HG02852 (cell line): Measurements from ENCODE around the gene POLE.
"Not testable (repeated sequence)": the region's sequence is repeated elsewhere in the genome, so short reads cannot be mapped to it uniquely, and the experiment has no call there.

Experiments
- ATAC-seq: cut with Tn5 transposase; IDR thresholded peaks from one replicate; pipeline ENCODE4 v1.9.1; 2021; ENCODE audit warnings: mild to moderate bottlenecking, moderate library complexity; ENCODE audit not compliant: unreplicated experiment

The POLE gene

DNA sequence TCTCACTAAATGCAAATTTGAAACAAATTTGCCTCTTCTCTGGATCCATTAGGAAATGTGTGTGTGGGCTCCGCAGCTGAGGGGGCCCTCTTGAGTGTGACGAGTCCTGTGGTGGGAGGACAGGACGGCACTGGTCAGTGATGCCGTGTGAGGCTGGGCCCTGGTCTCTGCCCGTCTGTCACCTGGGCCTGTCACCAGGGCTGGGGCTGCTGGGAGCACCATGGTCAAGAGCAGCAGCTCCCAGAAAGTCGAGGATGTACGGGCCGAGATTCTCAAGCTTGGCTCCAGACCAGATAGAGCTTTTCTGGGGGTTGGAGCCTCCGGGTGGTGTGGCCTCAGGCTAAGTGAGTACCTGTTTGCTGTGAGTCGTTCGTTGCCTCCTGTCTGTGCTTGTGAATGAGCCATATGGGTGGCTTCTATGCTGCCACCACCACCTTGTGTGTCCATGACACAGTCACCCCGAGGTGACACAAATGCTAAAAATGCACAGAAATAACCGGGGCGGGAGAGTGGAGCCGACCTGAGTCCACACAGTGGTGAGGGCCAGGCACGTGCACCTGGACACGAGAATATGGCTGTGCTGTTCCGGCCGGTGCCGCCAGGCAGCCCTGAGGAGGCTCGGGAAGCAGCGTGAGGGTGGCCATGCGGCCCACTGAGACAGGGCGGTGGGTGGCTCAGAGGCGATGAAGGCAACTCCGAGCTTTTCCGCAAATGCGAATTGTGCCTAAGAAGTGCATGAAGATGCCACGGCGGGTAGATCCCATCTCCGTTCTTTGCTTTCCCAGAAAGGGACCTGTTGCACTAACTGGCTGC, 32.2 kb upstream of the POLE start:
- no peak for ATAC-seq

GRCh38 chr12:132718644-132719043, 31.5 kb upstream of the POLE start:
- ATAC-seq, result no peak

DNA sequence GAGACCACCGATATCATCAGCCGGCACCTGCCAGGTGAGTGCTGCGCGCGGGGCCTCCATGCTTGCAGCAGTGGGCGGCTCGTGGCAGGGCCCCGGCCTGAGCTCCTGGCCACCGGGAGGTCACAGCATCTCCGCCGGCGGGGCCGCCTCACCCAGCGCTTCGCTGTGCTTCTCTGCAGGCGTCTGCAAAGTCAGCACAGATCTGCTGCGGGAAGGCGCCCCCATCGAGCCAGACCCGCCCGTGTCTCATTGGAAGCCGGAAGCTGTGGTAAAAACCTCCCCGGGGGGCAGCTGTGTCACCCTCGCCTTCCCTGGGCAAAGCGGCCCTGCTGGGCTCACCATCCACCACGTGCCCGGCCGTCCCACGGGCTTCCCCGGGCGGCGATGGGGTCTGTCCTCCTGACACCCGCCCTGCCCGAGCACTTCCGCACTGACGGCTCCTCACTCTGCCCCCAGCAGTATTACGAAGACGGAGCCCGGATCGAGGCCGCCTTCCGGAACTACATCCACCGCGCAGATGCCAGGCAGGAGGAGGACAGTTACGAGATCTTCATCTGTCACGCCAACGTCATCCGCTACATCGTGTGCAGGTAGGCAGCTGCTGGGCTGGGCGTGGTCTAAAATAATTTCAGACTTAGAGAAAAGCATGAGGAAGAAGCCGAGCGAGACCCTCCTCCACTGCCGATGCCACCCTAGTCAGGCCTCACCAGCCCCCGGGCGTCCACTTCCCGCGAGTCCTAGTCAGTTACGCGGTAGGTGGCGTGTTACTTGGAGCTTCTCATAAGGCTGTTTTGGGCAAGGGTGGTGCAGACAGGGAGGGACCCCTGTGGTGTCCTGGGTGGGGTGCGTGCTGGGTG, 30.6 kb upstream of the POLE start:
- ATAC-seq, result no peak

DNA sequence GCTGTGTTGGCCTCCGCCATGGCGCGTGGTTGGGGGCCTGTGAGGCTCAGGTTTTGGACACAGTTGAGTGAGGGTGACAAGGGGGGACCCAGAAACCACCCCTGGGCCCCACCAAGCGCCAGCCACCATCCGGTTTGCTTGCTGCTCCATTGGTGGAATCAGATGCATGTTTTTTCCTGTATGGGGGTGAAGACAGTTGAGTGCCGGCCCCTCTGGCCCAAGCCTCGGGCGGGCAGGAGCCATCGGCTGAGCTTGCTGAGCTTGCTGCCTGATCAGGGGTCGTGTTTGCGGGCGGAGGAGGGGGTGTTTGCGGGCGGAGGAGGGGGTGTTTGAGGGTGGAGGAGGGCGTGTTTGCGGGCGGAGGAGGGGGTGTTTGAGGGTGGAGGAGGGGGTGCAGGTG, 29.9 kb upstream of the POLE start:
- no peak for ATAC-seq

DNA sequence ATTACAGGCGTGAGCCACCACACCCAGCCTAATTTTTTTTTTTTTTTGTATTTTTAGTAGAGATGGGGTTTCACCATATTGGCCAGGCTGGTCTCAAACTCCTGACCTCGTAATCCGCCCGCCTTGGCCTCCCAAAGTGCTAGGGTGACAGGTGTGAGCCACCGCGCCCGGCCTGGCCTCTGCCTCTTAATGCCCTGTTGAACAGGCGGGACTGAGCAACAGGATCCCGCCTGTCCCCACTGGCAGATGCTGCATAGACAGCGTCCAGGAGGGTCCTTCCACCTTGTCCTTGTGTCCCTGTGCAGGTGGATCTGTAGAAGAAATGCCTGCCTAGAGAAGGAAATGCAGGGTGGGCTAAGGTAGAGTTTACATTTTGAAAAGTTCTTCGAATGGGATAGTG, 29.2 kb upstream of the POLE start:
- ATAC-seq, result no peak

- ATAC-seq, result no peak
These were observed 28.7 kb upstream of the POLE start for GRCh38 chr12:132715874-132716273.

GRCh38 chr12:132713123-132713522, 26.0 kb upstream of the POLE start:
- ATAC-seq, result no peak

GRCh38 chr12:132711080-132711843, 24.1 kb upstream of the POLE start:
- peak; percentile 18 for ATAC-seq

- ATAC-seq, result peak; percentile 80
These were observed 23.4 kb upstream of the POLE start, which contains the start of gene PGAM5 for GRCh38 chr12:132710405-132711079. Gene PGAM5, plus strand, starts transcription at chr12:132710842. Its CDS starts 35 bp downstream, at chr12:132710877.

- ATAC-seq, result peak; percentile 35
These were observed 22.9 kb upstream of the POLE start for GRCh38 chr12:132710043-132710404.

DNA sequence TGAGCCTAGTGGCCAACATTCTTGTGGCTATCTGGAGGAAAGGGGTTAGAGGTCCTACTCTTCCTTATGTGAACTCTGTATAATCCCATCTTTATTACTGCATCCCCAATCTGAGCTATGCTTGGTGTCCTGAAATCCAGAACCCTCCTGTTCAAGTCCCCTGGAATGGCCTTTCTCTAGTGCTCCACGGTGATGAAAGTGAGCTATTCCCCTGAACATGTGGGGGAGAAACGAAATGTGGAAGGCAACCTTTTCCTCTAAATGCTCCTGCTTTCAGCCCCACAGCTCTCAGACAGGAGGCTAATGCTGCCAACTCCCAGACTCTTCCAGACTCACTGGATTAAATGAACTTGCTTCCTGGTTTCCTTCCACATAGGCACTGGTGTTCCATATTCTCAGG, 21.0 kb upstream of the POLE start:
- no peak for ATAC-seq

DNA sequence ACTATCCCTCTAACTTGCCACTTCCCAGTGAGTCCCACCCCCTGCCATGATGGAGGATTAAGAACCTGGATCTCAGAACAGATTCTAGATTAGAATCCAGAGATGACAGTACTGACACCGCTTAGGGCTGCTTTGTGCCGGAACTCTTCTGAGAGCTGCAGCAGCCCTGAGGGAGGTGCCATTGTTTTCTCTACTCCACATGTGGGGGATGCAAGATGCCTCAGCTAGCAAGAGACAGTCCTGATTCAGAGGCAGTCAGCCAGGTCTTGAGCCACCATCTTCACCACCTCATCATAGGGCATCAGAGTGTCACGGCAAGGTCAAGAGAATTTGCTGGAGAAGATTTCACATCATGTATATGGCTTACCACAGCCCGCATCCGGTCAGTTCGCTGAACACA, 20.1 kb upstream of the POLE start:
- no peak for ATAC-seq

- no peak for ATAC-seq
These were observed 16.5 kb upstream of the POLE start for GRCh38 chr12:132703641-132704040.

- no peak for ATAC-seq
These were observed 15.5 kb upstream of the POLE start for GRCh38 chr12:132702640-132703039.

- peak; percentile 51 for ATAC-seq
These were observed 13.2 kb upstream of the POLE start for GRCh38 chr12:132700212-132700822.

- ATAC-seq, result no peak
These were observed 11.2 kb upstream of the POLE start for GRCh38 chr12:132698341-132698740.

DNA sequence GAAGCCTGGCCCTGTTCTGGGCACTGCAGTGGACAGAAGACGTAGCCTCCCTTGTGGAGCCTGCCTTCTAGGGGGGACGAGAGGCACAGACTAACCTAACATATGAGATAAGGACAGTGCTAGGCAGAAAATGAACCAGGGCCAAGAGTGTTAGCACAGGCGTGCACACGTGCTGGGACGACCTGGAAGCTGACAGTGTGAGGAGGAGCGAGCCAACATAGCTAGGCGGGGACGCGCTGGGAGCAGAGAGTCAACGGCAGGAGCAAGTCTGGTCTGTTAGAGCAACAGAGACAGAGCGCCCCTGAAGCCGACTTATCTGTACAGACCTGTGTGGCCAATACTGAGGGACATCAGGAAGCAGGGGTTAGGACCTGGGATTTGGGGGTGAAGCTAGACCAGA, 8.3 kb upstream of the POLE start:
- no peak for ATAC-seq

GRCh38 chr12:132694888-132695287, 7.7 kb upstream of the POLE start:
- not testable (repeated sequence) for ATAC-seq

- not testable (repeated sequence) for ATAC-seq
These were observed 4.9 kb upstream of the POLE start for GRCh38 chr12:132692030-132692429.

GRCh38 chr12:132690112-132690511, 3.0 kb upstream of the POLE start:
- no peak for ATAC-seq
